ENCODE data around the gene SPTBN1.

- no peak for TF ChIP-seq CTCF (conservative IDR thresholded peaks at IDR 0.05; ENCODE audit: low read length)
- TF ChIP-seq EZH2phosphoT487 (IDR thresholded peaks at IDR 0.05; ENCODE audit: borderline replicate concordance, low read depth, low read length) = no peak
These were observed 25.5 kb upstream of the SPTBN1 start for GRCh38 chr2:54430649-54431048.

Data from OCI-LY7 (cell line).